ENCODE data around the gene HOXA6. TPM values are rescaled to one million over a fixed set of nuclear protein-coding genes. Genes with fewer than 3 reads are reported as not detected.
A peak's percentile ranks its signal among the peaks of the same experiment; 100 is the strongest.

The HOXA6 gene
- total RNA-seq (2012; rRNA removed) (1.4 and 1.7 TPM in 2 replicates), polyA plus RNA-seq (2012; rRNA removed) (1.8 and 2.1 TPM in 2 replicates), Bru-seq, nascent RNA (percentile 41 among the genes with signal in this experiment), BruChase-seq, experiment 1, labeled RNA remaining after a 6-hour chase (percentile 54 among the genes with signal in this experiment), BruChase-seq, experiment 2, labeled RNA remaining after a 2-hour chase (percentile 55 among the genes with signal in this experiment)
- polyA plus RNA-seq (2012; cell fraction: cytosol; rRNA removed): 0.50 and 1.7 TPM in 2 replicates
- 3.9 and 5.3 TPM in 2 replicates for polyA plus RNA-seq (2012; cell fraction: nucleus; rRNA removed; ENCODE audit: low replicate concordance)
- long read RNA-seq: 0 reads

- Histone ChIP-seq H4K8ac (ENCODE audit: low read depth in 2 of 2, low read length in 2 of 2) (peak within 1 kb of the TSS; percentile 82 to 84), H3K4me2 (ENCODE audit: low read depth, low read length) (peak within 1 kb of the TSS; percentile 84), H3K27me3 (ENCODE audit: control insufficient read depth, insufficient read depth, low read length) (no peaks in the 10 kb centered on the region), H3K36me3 (ENCODE audit: control insufficient read depth, insufficient read depth, low read length) (no peaks in the 10 kb centered on the region; the same call in 1 of the 2 replicates), H3K9ac (ENCODE audit: low read depth, low read length) (peak within 1 kb of the TSS; percentile 75), H3K4ac (ENCODE audit: low read depth, low read length) (peak within 1 kb of the TSS; percentile 84), H2AK9ac (replicated peaks; ENCODE audit: low read depth, low read length, poor library complexity) (peak within 1 kb of the TSS; percentile 10), H2BK120ac (ENCODE audit: low read depth, low read length) (peak within 1 kb of the TSS; percentile 56), H3K23ac (ENCODE audit: low read depth, low read length) (peak within 1 kb of the TSS; percentile 96), H3K9me3 (ENCODE audit: control insufficient read depth, insufficient read depth, low read length) (no peaks in the 10 kb centered on the region), H4K91ac (ENCODE audit: insufficient read depth, low read depth, low read length) (peak within 1 kb of the TSS; percentile 84), H2BK20ac (ENCODE audit: low read depth, low read length) (peak within 1 kb of the TSS; percentile 33; the same call in 1 of the 2 replicates), H3K27ac (ENCODE audit: insufficient read depth, low read length) (peak within 1 kb of the TSS; percentile 96), H3K14ac (replicated peaks; ENCODE audit: low read depth, low read length) (peak within 1 kb of the TSS; percentile 86), H3K4me3 (ENCODE audit: insufficient read depth, low read depth, low read length) (peak within 1 kb of the TSS; percentile 38), H2BK15ac (ENCODE audit: low read depth, low read length) (peak within 1 kb of the TSS; percentile 53; the same call in 2 of the 3 replicates), H4K20me1 (ENCODE audit: insufficient read depth, low read length) (no peaks in the 10 kb centered on the region), H2BK5ac (ENCODE audit: low read depth, low read length, poor library complexity, severe bottlenecking) (peak within 1 kb of the TSS; percentile 64), H2AK5ac (ENCODE audit: low read depth, low read length) (peak within 1 kb of the TSS; percentile 79), H3K9me1 (ENCODE audit: insufficient read depth, low read length) (no peaks in the 10 kb centered on the region), H4K5ac (ENCODE audit: low read depth, low read length) (peak within 1 kb of the TSS; percentile 78), H2AFZ (replicated peaks; ENCODE audit: low read length, poor library complexity) (peak within 1 kb of the TSS; percentile 90), H3K18ac (ENCODE audit: low read depth, low read length) (peak within 1 kb of the TSS; percentile 55), H3K56ac (ENCODE audit: extremely low read depth, insufficient read depth, low read length) (0 out of 2 replicates have a peak within 1 kb of the TSS, but pooled peaks have one; percentile 13), H3K79me1 (ENCODE audit: low read depth in 1 of 2, low read length in 2 of 2) (peaks cover 9 to 27% of the 10 kb centered on the region in 2 experiments; a peak in 3 of 4 replicates), H3K4me1 (ENCODE audit: control insufficient read depth, insufficient read depth, low read length) (peaks cover 13% of the 10 kb centered on the region)
- BruUV-seq (replicated peaks): no TSS peak
- ChIA-PET CTCF (no interaction called here), POLR2A (ENCODE audit: unreplicated experiment) (no interaction called here)
- TF ChIP-seq, protein P1, sequence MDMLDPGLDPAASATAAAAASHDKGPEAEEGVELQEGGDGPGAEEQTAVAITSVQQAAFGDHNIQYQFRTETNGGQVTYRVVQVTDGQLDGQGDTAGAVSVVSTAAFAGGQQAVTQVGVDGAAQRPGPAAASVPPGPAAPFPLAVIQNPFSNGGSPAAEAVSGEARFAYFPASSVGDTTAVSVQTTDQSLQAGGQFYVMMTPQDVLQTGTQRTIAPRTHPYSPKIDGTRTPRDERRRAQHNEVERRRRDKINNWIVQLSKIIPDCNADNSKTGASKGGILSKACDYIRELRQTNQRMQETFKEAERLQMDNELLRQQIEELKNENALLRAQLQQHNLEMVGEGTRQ (IDR thresholded peaks at IDR 0.05; ENCODE audit: low read depth, low read length): peak; percentile 85
- TF ChIP-seq MAZ (IDR thresholded peaks at IDR 0.05; ENCODE audit: borderline replicate concordance, low read depth, low read length) (no peak), POLR2A (IDR thresholded peaks at IDR 0.05; ENCODE audit: low read depth, low read length) (no peak), RAD21 (IDR thresholded peaks at IDR 0.05; ENCODE audit: low read length) (no peak)
- 19% methylated on average over 12 of the region's 63 CpGs; no CpG with 5 or more reads in 1 of the 2 experiments for WGBS, 2 experiments (ENCODE audit: extremely low coverage in 2 of 2, insufficient read length in 1 of 2)
- intact Hi-C loops (cut with micrococcal nuclease): loop anchor here (5.0 kb wide), 1 partner anchor 1055 kb away; no protein-coding TSS in a partner anchor
- ATAC-seq (ENCODE audit: low read depth) (no peak), DNase-seq (peak; percentile 67)
- in situ Hi-C loops (cut with MboI; ENCODE audit: low sequenced_read_pairs): loop anchor here (10.0 kb wide), 1 partner anchor 953 kb away; no protein-coding TSS in a partner anchor
- dilution Hi-C loops (cut with HindIII; ENCODE audit: low sequenced_read_pairs, unreplicated experiment): no loop called here
These were observed at the start of gene HOXA6 for GRCh38 chr7:27147199-27148030. TSS of gene HOXA6 (minus strand) at chr7:27147774. CDS start at chr7:27147749, 25 bp downstream.
